ENCODE measurements around the gene RNF148.

RNF148 gene

GRCh38 chr7:122702872-122703510, at the start of gene RNF148:
TSS of gene RNF148 (minus strand) at chr7:122702922. CDS start at chr7:122702750, 172 bp downstream.
- no peak for DNase-seq (ENCODE audit: low spot score)

GRCh38 chr7:122750389-122750788, 47.7 kb upstream of the RNF148 start:
- no peak for DNase-seq (ENCODE audit: low spot score)

GRCh38 chr7:122748195-122748594, 45.5 kb upstream of the RNF148 start:
- no peak for DNase-seq (ENCODE audit: low spot score)

- no peak for DNase-seq (ENCODE audit: low spot score)
These were observed 44.2 kb upstream of the RNF148 start for GRCh38 chr7:122746948-122747347.

GRCh38 chr7:122743211-122743610, 40.5 kb upstream of the RNF148 start:
- no peak for DNase-seq (ENCODE audit: low spot score)

- no peak for DNase-seq (ENCODE audit: low spot score)
These were observed 36.2 kb upstream of the RNF148 start for GRCh38 chr7:122738947-122739346.

- no peak for DNase-seq (ENCODE audit: low spot score)
These were observed 33.5 kb upstream of the RNF148 start for GRCh38 chr7:122736183-122736582.

GRCh38 chr7:122727759-122728158, 25.0 kb upstream of the RNF148 start:
- no peak for DNase-seq (ENCODE audit: low spot score)

- no peak for DNase-seq (ENCODE audit: low spot score)
These were observed 24.6 kb upstream of the RNF148 start for GRCh38 chr7:122727354-122727753.

GRCh38 chr7:122726881-122727280, 24.2 kb upstream of the RNF148 start:
- no peak for DNase-seq (ENCODE audit: low spot score)

- no peak for DNase-seq (ENCODE audit: low spot score)
These were observed 21.6 kb upstream of the RNF148 start for GRCh38 chr7:122724366-122724765.

GRCh38 chr7:122719010-122719578, 16.4 kb upstream of the RNF148 start:
- DNase-seq (ENCODE audit: low spot score): no peak

- no peak for DNase-seq (ENCODE audit: low spot score)
These were observed 14.8 kb upstream of the RNF148 start for GRCh38 chr7:122717356-122718089.

- no peak for DNase-seq (ENCODE audit: low spot score)
These were observed 12.5 kb upstream of the RNF148 start for GRCh38 chr7:122715183-122715582.

- DNase-seq (ENCODE audit: low spot score): no peak
These were observed 8.2 kb upstream of the RNF148 start for GRCh38 chr7:122710916-122711315.

- DNase-seq (ENCODE audit: low spot score): no peak
These were observed 7.4 kb upstream of the RNF148 start for GRCh38 chr7:122709930-122710646.

GRCh38 chr7:122706836-122707235, 4.1 kb upstream of the RNF148 start:
- DNase-seq (ENCODE audit: low spot score): no peak

- no peak for DNase-seq (ENCODE audit: low spot score)
These were observed 3.7 kb downstream of the RNF148 start, which contains the start of gene RNF133 for GRCh38 chr7:122699017-122699416. TSS of gene RNF133 (minus strand) at chr7:122699117. CDS start at chr7:122698918, 199 bp downstream.

- DNase-seq (ENCODE audit: low spot score): no peak
These were observed 6.9 kb downstream of the RNF148 start for GRCh38 chr7:122695816-122696215.

GRCh38 chr7:122694697-122695096, 8.0 kb downstream of the RNF148 start:
- no peak for DNase-seq (ENCODE audit: low spot score)

- no peak for DNase-seq (ENCODE audit: low spot score)
These were observed 9.9 kb downstream of the RNF148 start for GRCh38 chr7:122692769-122693309.

GRCh38 chr7:122691569-122692235, 11.0 kb downstream of the RNF148 start:
- no peak for DNase-seq (ENCODE audit: low spot score)
